Measurements from ENCODE around the gene CCDC32. TPM values are rescaled to one million over a fixed set of nuclear protein-coding genes. Genes with fewer than 3 reads are reported as not detected.

CCDC32 gene
- total and polyA plus RNA-seq, 2 of the 8 experiments (the other 6 are each of a cell fraction or from before 2014, with no cell fraction given): 8.9 to 12.1 TPM

DNA sequence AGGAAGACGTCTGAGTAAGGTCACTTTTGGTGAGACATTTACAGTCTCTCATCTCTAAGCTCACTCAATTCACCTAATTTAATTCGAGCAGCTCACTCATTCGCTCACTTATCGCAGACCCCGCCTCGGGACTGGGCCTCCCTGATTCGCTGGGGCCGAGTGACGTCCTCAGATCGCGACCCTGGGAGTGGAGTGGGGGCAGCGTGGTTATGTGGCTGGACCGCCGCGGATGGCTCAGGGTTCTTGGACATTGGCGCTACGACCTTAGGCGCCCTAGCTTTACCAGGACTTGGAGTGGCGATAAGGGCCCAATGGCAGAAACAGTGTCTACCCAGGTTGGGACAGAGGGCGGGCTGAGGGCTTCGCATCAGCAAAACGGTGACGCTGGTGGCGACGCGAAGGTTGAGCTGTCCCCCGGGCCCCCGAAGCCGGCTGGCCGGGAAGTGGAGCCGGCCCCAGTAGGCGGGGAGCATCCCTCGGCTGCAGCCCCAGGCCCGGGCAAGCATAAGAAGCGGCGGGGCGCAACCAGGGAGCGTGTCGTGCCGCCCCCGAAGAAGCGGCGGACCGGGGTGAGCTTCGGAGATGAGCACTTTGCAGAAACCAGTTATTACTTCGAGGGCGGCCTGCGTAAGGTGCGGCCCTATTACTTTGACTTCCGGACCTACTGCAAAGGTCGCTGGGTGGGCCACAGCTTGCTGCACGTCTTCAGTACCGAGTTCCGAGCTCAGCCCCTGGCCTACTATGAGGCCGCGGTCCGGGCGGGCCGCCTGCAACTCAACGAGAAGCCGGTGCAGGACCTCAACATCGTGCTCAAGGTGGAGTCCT, 4.5 kb upstream of the CCDC32 start, which contains the start of gene RPUSD2:
Gene RPUSD2 (plus strand): TSS at position 171 of the 825 bp plus-strand sequence. CDS start 39 bp downstream, at position 210.
- no peak within 1 kb of the TSS for H2BK20ac ChIP-seq (ENCODE audit: low read length)
- no peak within 1 kb of the TSS for H2BK120ac ChIP-seq (replicated peaks; ENCODE audit: low read depth, low read length)
- H4K20me1 ChIP-seq (replicated peaks in 1 of 2; ENCODE audit: control insufficient read depth in 1 of 2, insufficient read depth in 2 of 2, low read length in 2 of 2): peaks cover 0 to 4% of the 10 kb centered on the region in 2 experiments
- H3K4me2 ChIP-seq (ENCODE audit: insufficient read depth in 1 of 2, low read depth in 2 of 2, low read length in 2 of 2): peak within 1 kb of the TSS; percentile 77 to 96
- no peak within 1 kb of the TSS for H3K23ac ChIP-seq (ENCODE audit: insufficient read length)
- peak within 1 kb of the TSS; percentile 64 for H4K5ac ChIP-seq (ENCODE audit: insufficient read length, low read depth, low read length)
- no peak within 1 kb of the TSS for H3K18ac ChIP-seq (ENCODE audit: extremely low read depth, low read length)
- WGBS, 2 experiments (ENCODE audit: extremely low coverage in 1 of 2, insufficient coverage in 1 of 2, insufficient read length in 1 of 2, insufficient replicate concordance in 2 of 2, low coverage in 1 of 2, low lambda C conversion rate in 2 of 2, missing lambda C conversion rate in 1 of 2): 3% methylated on average over 59 of the region's 62 CpGs; no CpG with 5 or more reads in 1 of the 2 experiments
- peak within 1 kb of the TSS; percentile 77 to 97 (median 88) for H3K4me3 ChIP-seq (ENCODE audit: extremely low read depth in 1 of 4, insufficient read depth in 2 of 4, low read depth in 3 of 4, low read length in 4 of 4)
- no peak within 1 kb of the TSS for H3K4ac ChIP-seq (replicated peaks; ENCODE audit: insufficient read length, low read depth, low read length)
- H4K91ac ChIP-seq (replicated peaks; ENCODE audit: insufficient read length, low read length): no peak within 1 kb of the TSS
- ChIA-PET CTCF (ENCODE audit: partially characterized antibody) (interaction anchor here (1.0 to 1.8 kb wide), 7 partner anchors 10 to 134 kb away, joined by 3 to 8 read pairs (median 4); no protein-coding TSS in a partner anchor), POLR2A (ENCODE audit: partially characterized antibody) (interaction anchor here (0.5 to 1.6 kb wide), 17 partner anchors 10 to 514 kb away, joined by 3 to 5 read pairs (median 3); partner anchors contain the start of gene RAD51)
- peaks cover 6% of the 10 kb centered on the region; the same call in 1 of the 2 replicates for H3K79me1 ChIP-seq (ENCODE audit: low read depth, low read length)
- no peak within 1 kb of the TSS for H2BK12ac ChIP-seq (ENCODE audit: low read depth, low read length)
- no peaks in the 10 kb centered on the region; the same call in 1 of the 2 replicates for H3K23me2 ChIP-seq (ENCODE audit: low read depth, low read length)
- H3K4me1 ChIP-seq (replicated peaks in 1 of 4; ENCODE audit: control insufficient read depth in 3 of 4, insufficient read depth in 4 of 4, low read length in 3 of 4): peaks cover 0 to 10% (median 4%) of the 10 kb centered on the region in 4 experiments; a peak in 4 of 7 replicates
- peaks cover 9 to 19% (median 11%) of the 10 kb centered on the region in 4 experiments; a peak in 7 of 8 replicates for H3K36me3 ChIP-seq (ENCODE audit: control insufficient read depth in 2 of 4, insufficient read depth in 4 of 4, low read length in 3 of 4)
- peak within 1 kb of the TSS; percentile 99 for H4K8ac ChIP-seq (ENCODE audit: extremely low read depth, insufficient read depth, low read length)
- 0 out of 2 replicates have a peak within 1 kb of the TSS, but pooled peaks have one; percentile 72 for H2BK5ac ChIP-seq (ENCODE audit: low read depth, low read length)
- no peaks in the 10 kb centered on the region for H3K27me3 ChIP-seq (replicated peaks in 1 of 4; ENCODE audit: control insufficient read depth in 3 of 4, extremely low read depth in 1 of 4, insufficient read depth in 3 of 4, low read length in 3 of 4)
- no peak within 1 kb of the TSS for H2AK5ac ChIP-seq (ENCODE audit: low read depth, low read length)
- H3K56ac ChIP-seq (replicated peaks; ENCODE audit: insufficient read length, low read depth, low read length): no peak within 1 kb of the TSS
- peak within 1 kb of the TSS; percentile 84 to 94 (median 85) for H3K9ac ChIP-seq (replicated peaks in 1 of 4; ENCODE audit: extremely low read depth in 1 of 4, low read depth in 3 of 4, low read length in 3 of 4)
- H3K79me2 ChIP-seq (ENCODE audit: control insufficient read depth in 1 of 2, insufficient read depth in 2 of 2, low read length in 2 of 2): peaks cover 0 to 22% of the 10 kb centered on the region in 2 experiments; a peak in 3 of 4 replicates
- no peaks in the 10 kb centered on the region for H3K9me3 ChIP-seq (ENCODE audit: insufficient read depth in 2 of 2, low read depth in 1 of 2, low read length in 1 of 2)
- H3K27ac ChIP-seq (ENCODE audit: low read depth, low read length): peak within 1 kb of the TSS; percentile 53
- H2AFZ ChIP-seq (ENCODE audit: low read length): peak within 1 kb of the TSS; percentile 95
- no peak within 1 kb of the TSS for H3K14ac ChIP-seq (ENCODE audit: insufficient read length)
- H2BK15ac ChIP-seq (ENCODE audit: low read length): no peak within 1 kb of the TSS
- DNase-seq (ENCODE audit: low read depth in 1 of 2, low spot score in 2 of 2) (peak; percentile 69 to 97), FAIRE-seq (peak; percentile 13)
- no peak for TF ChIP-seq BCL11A (IDR thresholded peaks at IDR 0.05; ENCODE audit: low read depth in 2 of 2, low read length in 2 of 2)
- TF ChIP-seq, protein P1, sequence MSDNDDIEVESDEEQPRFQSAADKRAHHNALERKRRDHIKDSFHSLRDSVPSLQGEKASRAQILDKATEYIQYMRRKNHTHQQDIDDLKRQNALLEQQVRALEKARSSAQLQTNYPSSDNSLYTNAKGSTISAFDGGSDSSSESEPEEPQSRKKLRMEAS (IDR thresholded peaks at IDR 0.05): peak; percentile 96
- TF ChIP-seq KDM4A (IDR thresholded peaks at IDR 0.05; ENCODE audit: low read depth, low read length, severe bottlenecking): peak; percentile 93
- TF ChIP-seq CBX8 (IDR thresholded peaks at IDR 0.05; ENCODE audit: borderline replicate concordance, low read depth, low read length): no peak
- no peak for TF ChIP-seq SP4 (IDR thresholded peaks at IDR 0.05; ENCODE audit: low read length)
- TF ChIP-seq, protein P2, sequence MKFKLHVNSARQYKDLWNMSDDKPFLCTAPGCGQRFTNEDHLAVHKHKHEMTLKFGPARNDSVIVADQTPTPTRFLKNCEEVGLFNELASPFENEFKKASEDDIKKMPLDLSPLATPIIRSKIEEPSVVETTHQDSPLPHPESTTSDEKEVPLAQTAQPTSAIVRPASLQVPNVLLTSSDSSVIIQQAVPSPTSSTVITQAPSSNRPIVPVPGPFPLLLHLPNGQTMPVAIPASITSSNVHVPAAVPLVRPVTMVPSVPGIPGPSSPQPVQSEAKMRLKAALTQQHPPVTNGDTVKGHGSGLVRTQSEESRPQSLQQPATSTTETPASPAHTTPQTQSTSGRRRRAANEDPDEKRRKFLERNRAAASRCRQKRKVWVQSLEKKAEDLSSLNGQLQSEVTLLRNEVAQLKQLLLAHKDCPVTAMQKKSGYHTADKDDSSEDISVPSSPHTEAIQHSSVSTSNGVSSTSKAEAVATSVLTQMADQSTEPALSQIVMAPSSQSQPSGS (IDR thresholded peaks at IDR 0.05; ENCODE audit: low read length): peak; percentile 69; the same call in 1 of the 2 replicates
- TF ChIP-seq SP2 (IDR thresholded peaks at IDR 0.05; ENCODE audit: low read length): no peak
- TF ChIP-seq EP300 (IDR thresholded peaks at IDR 0.05; ENCODE audit: borderline replicate concordance in 1 of 2, low read depth in 2 of 2, low read length in 2 of 2): no peak
- TF ChIP-seq SUZ12 (IDR thresholded peaks at IDR 0.05; ENCODE audit: low read length): no peak
